Measurements from ENCODE around the gene PRKAR2B. TPM values are rescaled to one million over a fixed set of nuclear protein-coding genes. Genes with fewer than 3 reads are reported as not detected.

Gene PRKAR2B
- total and polyA plus RNA-seq, 4 donors, result 0.88 to 41.8 (median 1.6) TPM

GRCh38 chr7:107187774-107188173 lies 143.3 kb downstream of the PRKAR2B start:
- H3K27ac ChIP-seq (ENCODE audit: low read depth in 1 of 2, low read length in 2 of 2), result no peak overlapping the region
- WGBS, result 90% methylated on average over 2 of the region's 2 CpGs
- peaks cover 8 to 85% (median 70%) of the 10 kb centered on the region in 4 donors for H3K36me3 ChIP-seq (ENCODE audit: control insufficient read depth in 4 of 4, insufficient read depth in 3 of 4, low read depth in 1 of 4, low read length in 3 of 4)
- no peak for TF ChIP-seq RXRA (IDR thresholded peaks at IDR 0.05)
- TF ChIP-seq MAX (IDR thresholded peaks at IDR 0.05), result no peak
- TF ChIP-seq FOXA1 (IDR thresholded peaks at IDR 0.05), result no peak
- TF ChIP-seq TAF1 (conservative IDR thresholded peaks at IDR 0.05), result no peak
- no peak for TF ChIP-seq FOXA2 (IDR thresholded peaks at IDR 0.05)
- no peak for TF ChIP-seq CTCF (IDR thresholded peaks at IDR 0.05; ENCODE audit: low read depth, low read length, missing input control)
- TF ChIP-seq JUND (IDR thresholded peaks at IDR 0.05), result no peak
- TF ChIP-seq GABPA (IDR thresholded peaks at IDR 0.05 in 1 of 2, conservative IDR thresholded peaks at IDR 0.05 in 1 of 2), result no peak
- TF ChIP-seq HNF4A (conservative IDR thresholded peaks at IDR 0.05), result no peak
- no peak for TF ChIP-seq YY1 (IDR thresholded peaks at IDR 0.05)
- TF ChIP-seq NR2F2 (IDR thresholded peaks at IDR 0.05), result no peak
- TF ChIP-seq ATF3 (IDR thresholded peaks at IDR 0.05), result no peak
- no peak for TF ChIP-seq RAD21 (IDR thresholded peaks at IDR 0.05)
- no peak for TF ChIP-seq HNF4G (IDR thresholded peaks at IDR 0.05)
- no peak for TF ChIP-seq SP1 (IDR thresholded peaks at IDR 0.05)
- TF ChIP-seq ZBTB33 (IDR thresholded peaks at IDR 0.05), result no peak
- no peak for TF ChIP-seq EGR1 (IDR thresholded peaks at IDR 0.05; ENCODE audit: low read depth in 2 of 2)
- no peaks in the 10 kb centered on the region for H3K9me3 ChIP-seq (ENCODE audit: control insufficient read depth in 4 of 4, low read length in 3 of 4)
- no peaks in the 10 kb centered on the region for H3K27me3 ChIP-seq (ENCODE audit: control insufficient read depth in 4 of 4, insufficient read depth in 4 of 4, low read length in 3 of 4)
- no peak overlapping the region for H3K9ac ChIP-seq (ENCODE audit: low read depth in 1 of 2, low read length in 2 of 2)
- DNase-seq (ENCODE audit: low spot score), result no peak
- no peak overlapping the region for H3K4me3 ChIP-seq (ENCODE audit: low read depth in 1 of 3, low read length in 3 of 3)
- no peaks in the 10 kb centered on the region for H3K4me1 ChIP-seq (ENCODE audit: control insufficient read depth in 4 of 4, insufficient read depth in 4 of 4, low read length in 3 of 4)

GRCh38 chr7:107190090-107190489 lies 145.6 kb downstream of the PRKAR2B start:
- 98% methylated on average over 2 of the region's 2 CpGs for WGBS
- no peak overlapping the region for H3K4me3 ChIP-seq (ENCODE audit: low read depth in 1 of 3, low read length in 3 of 3)
- no peaks in the 10 kb centered on the region for H3K4me1 ChIP-seq (ENCODE audit: control insufficient read depth in 4 of 4, insufficient read depth in 4 of 4, low read length in 3 of 4)
- no peak for DNase-seq (ENCODE audit: low spot score)
- H3K27me3 ChIP-seq (ENCODE audit: control insufficient read depth in 4 of 4, insufficient read depth in 4 of 4, low read length in 3 of 4), result no peaks in the 10 kb centered on the region
- H3K9me3 ChIP-seq (ENCODE audit: control insufficient read depth in 4 of 4, low read length in 3 of 4), result no peaks in the 10 kb centered on the region
- no peak overlapping the region for H3K27ac ChIP-seq (ENCODE audit: low read depth in 1 of 2, low read length in 2 of 2)
- H3K9ac ChIP-seq (ENCODE audit: low read depth in 1 of 2, low read length in 2 of 2), result no peak overlapping the region
- H3K36me3 ChIP-seq (ENCODE audit: control insufficient read depth in 4 of 4, insufficient read depth in 3 of 4, low read depth in 1 of 4, low read length in 3 of 4), result peaks cover 8 to 71% (median 66%) of the 10 kb centered on the region in 4 donors
- TF ChIP-seq FOXA2 (IDR thresholded peaks at IDR 0.05) (no peak), JUND (IDR thresholded peaks at IDR 0.05) (no peak), FOXA1 (IDR thresholded peaks at IDR 0.05) (no peak), YY1 (IDR thresholded peaks at IDR 0.05) (no peak), CTCF (IDR thresholded peaks at IDR 0.05; ENCODE audit: low read depth, low read length, missing input control) (no peak), SP1 (IDR thresholded peaks at IDR 0.05) (no peak), RAD21 (IDR thresholded peaks at IDR 0.05) (no peak), ATF3 (IDR thresholded peaks at IDR 0.05) (no peak), EGR1 (IDR thresholded peaks at IDR 0.05; ENCODE audit: low read depth in 2 of 2) (no peak), NR2F2 (IDR thresholded peaks at IDR 0.05) (no peak), MAX (IDR thresholded peaks at IDR 0.05) (no peak), RXRA (IDR thresholded peaks at IDR 0.05) (no peak)
